GM10266 (cell line): ENCODE results near the gene ATP5MG.

Experiments used
- DNase-seq: peaks from one replicate; pipeline ENCODE4 v3.0.0; 2012; ENCODE audit errors: extremely low spot score
- TF ChIP-seq, protein P1 (sequence below): IDR thresholded peaks from 2 replicates; pipeline ENCODE4 v1.5.1; 2012; ENCODE audit warnings: mild to moderate bottlenecking, low read depth; ENCODE audit not compliant: control insufficient read depth, insufficient read depth; ENCODE audit errors: missing control alignments

ATP5MG gene

GRCh38 chr11:118435893-118436624 is 34.7 kb downstream of the ATP5MG start, which contains the start of gene KMT2A:
TSS of gene KMT2A (plus strand) at chr11:118436492. CDS start at chr11:118436513, 21 bp downstream.
- TF ChIP-seq, protein P1, sequence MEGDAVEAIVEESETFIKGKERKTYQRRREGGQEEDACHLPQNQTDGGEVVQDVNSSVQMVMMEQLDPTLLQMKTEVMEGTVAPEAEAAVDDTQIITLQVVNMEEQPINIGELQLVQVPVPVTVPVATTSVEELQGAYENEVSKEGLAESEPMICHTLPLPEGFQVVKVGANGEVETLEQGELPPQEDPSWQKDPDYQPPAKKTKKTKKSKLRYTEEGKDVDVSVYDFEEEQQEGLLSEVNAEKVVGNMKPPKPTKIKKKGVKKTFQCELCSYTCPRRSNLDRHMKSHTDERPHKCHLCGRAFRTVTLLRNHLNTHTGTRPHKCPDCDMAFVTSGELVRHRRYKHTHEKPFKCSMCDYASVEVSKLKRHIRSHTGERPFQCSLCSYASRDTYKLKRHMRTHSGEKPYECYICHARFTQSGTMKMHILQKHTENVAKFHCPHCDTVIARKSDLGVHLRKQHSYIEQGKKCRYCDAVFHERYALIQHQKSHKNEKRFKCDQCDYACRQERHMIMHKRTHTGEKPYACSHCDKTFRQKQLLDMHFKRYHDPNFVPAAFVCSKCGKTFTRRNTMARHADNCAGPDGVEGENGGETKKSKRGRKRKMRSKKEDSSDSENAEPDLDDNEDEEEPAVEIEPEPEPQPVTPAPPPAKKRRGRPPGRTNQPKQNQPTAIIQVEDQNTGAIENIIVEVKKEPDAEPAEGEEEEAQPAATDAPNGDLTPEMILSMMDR, result peak; percentile 45

DNA sequence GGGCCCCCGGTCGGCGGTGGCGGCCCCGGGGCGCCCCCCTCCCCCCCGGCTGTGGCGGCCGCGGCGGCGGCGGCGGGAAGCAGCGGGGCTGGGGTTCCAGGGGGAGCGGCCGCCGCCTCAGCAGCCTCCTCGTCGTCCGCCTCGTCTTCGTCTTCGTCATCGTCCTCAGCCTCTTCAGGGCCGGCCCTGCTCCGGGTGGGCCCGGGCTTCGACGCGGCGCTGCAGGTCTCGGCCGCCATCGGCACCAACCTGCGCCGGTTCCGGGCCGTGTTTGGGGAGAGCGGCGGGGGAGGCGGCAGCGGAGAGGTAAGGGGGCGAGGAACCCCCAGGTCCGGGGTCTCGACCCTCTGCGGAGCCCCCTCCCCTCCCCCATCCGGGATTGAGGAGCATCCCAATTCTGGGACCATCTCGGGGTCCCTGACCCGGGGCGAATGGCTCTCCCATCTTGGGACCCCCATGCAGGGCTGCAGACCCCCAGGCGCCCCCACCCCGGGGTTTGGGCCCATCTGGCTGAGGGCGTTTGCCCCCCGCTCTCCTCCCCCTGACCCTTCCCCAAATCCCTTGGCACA is 35.3 kb downstream of the ATP5MG start:
- DNase-seq, result no peak
- TF ChIP-seq, protein P1, result no peak

More at GRCh38 chr11:118435893-118436624, 34.7 kb downstream of the ATP5MG start, which contains the start of gene KMT2A:
- DNase-seq, result peak; percentile 96

GRCh38 chr11:118437208-118438125 is 36.1 kb downstream of the ATP5MG start:
- DNase-seq, result peak; percentile 53
- TF ChIP-seq, protein P1, result no peak

DNA sequence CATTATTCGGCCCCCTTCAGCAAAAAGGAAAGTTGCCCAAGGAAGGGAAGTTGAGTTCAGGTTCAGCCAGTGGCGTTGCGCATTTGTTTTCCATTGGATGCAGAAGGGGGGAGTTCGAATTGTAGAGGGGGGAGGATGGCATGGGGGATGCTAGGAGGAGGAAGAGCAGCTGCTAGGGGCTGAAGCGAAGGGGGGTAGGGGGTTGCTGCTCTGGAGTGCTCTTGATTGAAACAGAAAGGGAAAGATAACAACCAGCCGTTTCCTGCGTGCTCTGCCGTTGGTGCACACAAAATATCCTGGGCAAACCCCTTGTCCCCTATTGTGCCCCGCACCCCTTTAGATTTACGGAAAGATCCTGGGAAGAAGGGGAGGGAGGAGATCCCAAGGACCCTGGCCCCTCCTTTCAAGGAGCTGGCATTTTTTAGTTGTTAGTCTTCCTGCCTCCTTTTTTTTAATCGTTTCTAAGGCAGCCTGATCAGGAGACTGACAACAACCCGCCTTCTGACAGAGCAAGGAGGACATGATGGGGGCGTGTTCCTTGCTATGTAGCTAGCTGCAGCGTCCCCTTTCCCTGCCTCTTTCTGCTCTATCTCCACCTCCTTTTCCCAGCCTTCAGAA is 37.0 kb downstream of the ATP5MG start:
- TF ChIP-seq, protein P1, result no peak
- DNase-seq, result peak; percentile 58

GRCh38 chr11:118439646-118440045 is 38.2 kb downstream of the ATP5MG start:
- no peak for DNase-seq
- TF ChIP-seq, protein P1, result no peak

- TF ChIP-seq, protein P1, result no peak
- DNase-seq, result no peak
Measured at GRCh38 chr11:118441770-118442275, 40.4 kb downstream of the ATP5MG start.
